ENCODE data around the gene NSUN7.

NSUN7 gene

GRCh38 chr4:40734497-40734896 lies 15.3 kb upstream of the NSUN7 start:
- DNase-seq (ENCODE audit: low read depth) = no peak

GRCh38 chr4:40736910-40737309 lies 12.8 kb upstream of the NSUN7 start:
- no peak for DNase-seq (ENCODE audit: low read depth)

GRCh38 chr4:40737879-40738278 lies 11.9 kb upstream of the NSUN7 start:
- DNase-seq (ENCODE audit: low read depth) = no peak

- DNase-seq (ENCODE audit: low read depth) = no peak
Observed at GRCh38 chr4:40739347-40739746, 10.4 kb upstream of the NSUN7 start.

GRCh38 chr4:40744218-40744617 lies 5.5 kb upstream of the NSUN7 start:
- no peak for DNase-seq (ENCODE audit: low read depth)

DNA sequence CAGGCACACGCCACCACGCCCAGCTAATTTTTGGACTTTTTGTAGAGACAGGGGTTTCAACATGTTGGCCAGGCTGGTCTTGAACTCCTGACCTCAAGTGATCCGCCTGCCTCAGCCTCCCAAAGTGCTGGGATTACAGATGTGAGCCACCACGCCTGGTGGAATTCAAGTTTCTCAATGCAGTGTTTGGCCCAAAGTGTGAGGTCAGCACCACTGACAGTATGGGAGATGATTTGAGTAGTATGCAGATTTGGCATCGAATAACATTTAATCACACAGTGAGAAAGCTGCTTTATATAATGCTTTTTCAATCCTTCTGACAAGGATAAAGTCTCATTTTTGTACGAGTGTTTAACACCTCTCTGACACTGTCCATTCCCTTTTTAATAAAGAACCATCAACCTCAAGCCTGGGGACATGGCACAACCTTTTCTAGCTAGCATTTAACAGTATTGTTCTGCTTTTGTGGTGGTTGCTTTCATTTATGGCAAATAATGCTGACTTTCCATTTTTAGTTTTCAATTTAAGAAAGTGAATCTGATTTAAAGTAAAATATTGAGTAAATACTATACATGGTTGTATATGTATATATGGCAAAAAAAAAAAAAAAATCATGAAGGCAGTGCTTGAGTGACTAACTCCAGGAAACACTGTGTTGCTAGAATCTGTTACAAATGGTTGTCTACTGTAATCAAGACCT lies 4.3 kb upstream of the NSUN7 start:
- no peak for DNase-seq (ENCODE audit: low read depth)

DNA sequence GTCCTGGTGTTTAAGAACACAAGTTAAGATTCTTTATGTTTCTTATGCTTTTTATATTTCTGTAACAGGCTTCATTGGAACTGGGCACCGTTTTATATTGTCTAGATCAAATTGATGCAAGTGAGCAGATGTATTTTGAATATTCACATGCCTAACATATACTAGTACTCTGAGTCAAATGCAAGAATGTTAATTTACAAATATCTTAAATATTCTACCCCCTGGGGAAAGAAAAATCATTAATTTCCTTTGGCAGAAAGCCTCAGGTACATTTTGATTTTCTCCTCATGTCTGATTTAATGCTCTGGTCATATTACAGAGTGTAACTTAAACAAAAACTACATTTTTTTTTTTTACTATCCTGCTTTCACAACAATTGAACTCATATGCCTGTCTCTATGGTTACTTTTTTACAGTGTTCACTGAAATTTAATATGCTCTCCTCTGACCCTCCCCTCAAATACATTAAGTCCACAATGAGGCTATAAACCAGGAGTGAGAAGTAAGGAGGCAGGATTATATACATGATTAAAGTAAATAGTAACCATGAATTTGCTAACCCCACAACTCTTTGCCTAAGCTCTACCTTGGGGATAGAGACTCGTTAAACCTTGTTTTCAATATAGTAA lies 2.4 kb upstream of the NSUN7 start:
- no peak for DNase-seq (ENCODE audit: low read depth)

GRCh38 chr4:40750461-40751258 lies 905 bp downstream of the NSUN7 start:
- no peak for DNase-seq (ENCODE audit: low read depth)

DNA sequence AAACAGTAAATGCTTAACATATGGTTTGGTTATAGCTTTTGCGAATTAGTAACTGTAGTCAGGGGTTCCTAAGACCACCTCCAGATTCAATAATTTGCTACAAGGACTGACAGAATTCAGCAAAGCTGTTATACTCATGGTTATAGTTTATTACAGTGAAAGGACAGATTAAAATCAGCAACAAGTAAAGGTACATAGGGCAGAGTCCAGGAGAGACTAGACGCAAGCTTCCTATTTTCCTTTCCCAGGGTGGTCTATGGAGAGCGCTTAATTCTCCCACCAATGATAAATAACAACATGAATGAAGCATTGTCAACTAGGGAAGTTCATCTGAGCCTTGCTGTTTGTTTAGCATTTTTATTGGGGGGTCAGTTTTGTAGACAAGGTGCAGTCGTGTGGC lies 5.9 kb downstream of the NSUN7 start:
- no peak for DNase-seq (ENCODE audit: low read depth)

- DNase-seq (ENCODE audit: low read depth) = no peak
Observed at GRCh38 chr4:40763228-40763716, 13.5 kb downstream of the NSUN7 start.

DNA sequence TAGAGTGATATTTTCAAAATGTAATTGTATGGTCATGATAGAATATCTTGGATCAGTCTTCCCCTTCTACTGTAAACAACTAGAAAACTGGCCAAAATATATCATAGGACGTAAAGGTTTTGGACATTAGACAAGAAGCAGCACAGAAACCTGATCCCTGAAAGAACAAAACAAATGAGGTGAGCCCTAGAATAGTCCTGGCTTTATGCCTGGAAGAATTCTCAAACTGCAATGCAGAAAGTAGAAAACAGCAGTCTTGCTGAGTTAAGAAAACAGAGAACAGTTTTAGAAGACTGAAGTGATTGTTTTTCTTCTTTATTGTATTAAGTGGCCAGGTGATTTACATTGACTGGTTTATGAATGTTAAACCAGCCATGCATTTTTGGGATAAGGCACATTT lies 19.5 kb downstream of the NSUN7 start:
- no peak for DNase-seq (ENCODE audit: low read depth)

- DNase-seq (ENCODE audit: low read depth) = no peak
Observed at GRCh38 chr4:40778090-40778489, 28.3 kb downstream of the NSUN7 start.

DNA sequence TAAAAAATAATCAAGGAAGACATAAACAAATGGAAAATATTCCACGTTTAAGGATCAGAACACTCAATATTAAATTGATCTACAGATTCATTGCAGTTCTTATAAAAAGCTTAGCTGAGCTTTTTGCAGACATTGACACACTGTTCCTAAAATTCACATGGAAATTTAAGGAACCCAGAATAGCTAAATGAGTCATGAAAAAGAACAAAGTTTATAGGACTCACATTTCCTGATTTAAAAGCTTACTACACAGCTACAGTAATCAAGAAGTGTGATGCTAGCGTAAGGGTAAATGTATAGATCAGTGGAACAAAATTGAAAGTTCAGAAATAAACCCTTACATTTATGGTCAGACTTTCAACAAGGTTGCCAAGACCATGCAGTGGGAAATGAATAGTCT lies 33.1 kb downstream of the NSUN7 start:
- no peak for DNase-seq (ENCODE audit: low read depth)

DNA sequence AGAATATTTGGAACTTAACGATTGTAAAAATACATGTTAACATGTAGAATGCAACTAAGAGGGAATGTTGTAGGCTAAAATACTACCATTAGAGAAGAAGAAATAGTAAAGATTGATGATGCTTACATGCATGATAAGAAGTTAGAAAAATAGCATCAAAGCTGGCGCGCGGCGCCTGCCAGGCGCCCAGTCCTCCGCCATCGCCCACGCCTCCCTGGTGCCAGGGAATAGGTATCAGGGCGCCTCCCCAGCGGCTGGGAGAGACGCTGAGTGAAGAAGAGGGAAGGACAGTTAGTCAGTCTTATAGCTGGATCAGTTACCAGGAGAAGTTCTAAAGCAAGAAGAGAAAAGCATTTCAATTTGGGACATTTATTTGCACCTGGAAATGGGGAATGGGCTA lies 36.0 kb downstream of the NSUN7 start:
- no peak for DNase-seq (ENCODE audit: low read depth)

DNA sequence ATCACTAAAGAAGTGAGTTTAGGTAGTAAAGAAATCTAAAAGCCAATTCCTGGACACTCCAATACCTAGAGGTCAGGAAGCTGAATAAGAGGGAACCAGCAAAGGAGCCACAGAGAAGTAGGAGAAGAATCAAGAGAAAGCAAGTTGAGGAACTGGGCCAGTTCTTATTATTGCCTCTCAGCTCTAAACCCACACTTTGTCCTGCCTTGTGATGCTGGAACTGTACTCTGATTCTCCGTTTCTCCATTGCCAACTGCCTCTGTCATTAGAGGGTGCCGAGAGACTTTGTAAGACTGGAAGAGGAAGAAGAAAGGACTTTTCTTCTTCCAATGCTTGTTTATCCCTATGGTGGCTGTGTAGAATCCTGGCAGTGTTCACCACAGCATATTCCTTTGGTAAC lies 38.6 kb downstream of the NSUN7 start:
- DNase-seq (ENCODE audit: low read depth) = no peak

DNA sequence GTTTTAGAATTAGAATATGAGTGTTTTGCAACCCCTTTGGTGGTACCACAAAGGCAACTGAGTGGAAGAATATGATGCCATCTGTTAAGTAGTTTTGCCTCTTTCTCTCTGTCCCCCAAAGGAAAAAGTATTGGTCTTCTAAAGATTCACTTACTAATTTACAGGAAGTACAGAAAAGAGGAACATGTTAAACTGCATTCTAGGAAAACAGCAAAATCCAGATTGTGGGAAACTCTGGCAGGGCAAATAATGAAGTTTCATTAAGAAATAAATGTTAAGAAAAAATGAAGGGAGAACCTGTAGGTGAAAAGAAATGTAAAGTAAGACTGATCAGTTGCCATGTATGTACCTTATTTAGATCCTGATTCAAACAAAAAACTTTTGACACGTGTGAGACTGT lies 39.3 kb downstream of the NSUN7 start:
- no peak for DNase-seq (ENCODE audit: low read depth)

GRCh38 chr4:40789771-40790170 lies 40.0 kb downstream of the NSUN7 start:
- no peak for DNase-seq (ENCODE audit: low read depth)

DNA sequence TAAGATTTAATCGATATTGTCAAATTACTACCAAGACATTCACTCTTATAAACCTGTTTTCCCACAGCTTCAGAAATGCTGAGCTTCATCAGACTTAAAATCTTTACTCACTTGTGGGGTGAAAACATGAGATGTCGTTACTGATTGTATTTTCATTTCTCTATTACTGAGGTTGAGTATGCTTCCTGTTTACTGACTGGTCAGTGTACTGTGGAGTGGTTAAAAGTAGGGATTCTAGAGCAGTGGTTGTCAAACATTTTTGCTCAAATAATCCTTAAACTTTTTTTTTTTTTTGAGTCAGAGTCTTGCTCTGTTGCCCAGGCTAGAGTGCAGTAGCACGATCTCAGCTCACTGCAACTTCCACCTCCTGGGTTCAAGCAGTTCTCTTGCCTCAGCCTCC lies 50.3 kb downstream of the NSUN7 start:
- no peak for DNase-seq (ENCODE audit: low read depth)

DNA sequence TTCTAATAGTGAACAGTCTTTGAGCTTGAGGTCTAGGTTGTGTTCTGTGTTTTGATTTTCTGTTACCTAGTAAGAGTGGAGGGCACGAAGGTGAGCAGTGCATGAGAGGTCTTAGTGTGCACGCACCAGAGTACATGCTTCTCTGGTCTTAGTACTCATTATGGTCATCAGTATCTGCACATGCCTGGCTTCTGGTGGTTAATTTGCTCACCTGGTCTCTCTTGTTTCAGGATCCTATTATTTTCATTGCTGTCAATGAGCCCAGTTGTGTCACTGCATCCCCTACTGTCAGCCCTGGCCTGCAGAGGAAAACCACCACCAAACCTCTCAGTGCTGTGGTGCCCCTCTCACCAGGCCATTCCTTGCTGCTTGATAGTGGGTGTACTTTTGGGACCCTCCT lies 54.8 kb downstream of the NSUN7 start:
- DNase-seq (ENCODE audit: low read depth) = no peak

DNA sequence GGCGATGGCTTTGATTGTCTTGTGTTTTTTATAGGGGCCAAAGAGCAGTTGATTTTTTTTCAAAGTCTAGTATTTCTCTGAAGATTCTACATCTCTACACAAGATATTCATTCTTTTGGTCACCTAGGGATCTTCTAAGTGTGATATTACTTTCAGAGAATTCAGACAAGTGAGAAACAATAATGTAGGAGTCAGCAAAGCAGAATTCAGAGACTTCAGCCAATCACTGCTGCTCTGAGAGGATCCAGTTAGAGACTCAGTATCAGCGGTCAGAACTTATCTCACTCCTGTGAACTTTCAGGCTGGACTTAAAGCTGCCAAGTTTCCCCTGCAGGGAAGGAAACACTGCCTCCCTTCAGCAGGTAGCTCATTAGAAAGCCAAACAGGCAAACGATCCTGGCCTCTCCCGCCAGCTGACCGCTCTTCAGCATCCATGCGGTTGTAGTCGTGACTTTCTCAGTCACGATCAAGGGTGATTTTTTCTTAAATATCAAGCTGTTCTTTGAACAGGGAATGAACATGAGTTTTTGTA lies 59.2 kb downstream of the NSUN7 start:
- DNase-seq (ENCODE audit: low read depth) = no peak

DNA sequence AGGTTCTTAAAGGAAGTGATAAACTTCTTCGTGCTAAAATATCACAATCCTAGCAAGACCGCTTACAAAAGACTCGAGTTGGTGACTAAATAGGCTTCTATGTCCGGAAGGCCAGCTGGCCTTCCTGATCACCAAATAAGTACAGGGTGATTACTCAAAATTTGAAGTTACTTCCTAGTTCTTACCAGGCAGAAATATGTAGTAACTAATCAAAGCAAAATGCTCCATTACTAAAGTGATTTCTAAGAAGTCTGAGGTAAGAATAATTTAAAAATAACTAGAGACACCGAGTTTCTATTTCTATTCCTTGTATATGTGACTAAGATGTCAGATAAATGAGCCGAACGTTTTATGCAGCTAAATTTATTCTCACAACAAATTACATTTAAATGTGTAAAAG lies 62.2 kb downstream of the NSUN7 start:
- DNase-seq (ENCODE audit: low read depth) = no peak

GRCh38 chr4:40812386-40812785 lies 62.6 kb downstream of the NSUN7 start:
- no peak for DNase-seq (ENCODE audit: low read depth)

DNA sequence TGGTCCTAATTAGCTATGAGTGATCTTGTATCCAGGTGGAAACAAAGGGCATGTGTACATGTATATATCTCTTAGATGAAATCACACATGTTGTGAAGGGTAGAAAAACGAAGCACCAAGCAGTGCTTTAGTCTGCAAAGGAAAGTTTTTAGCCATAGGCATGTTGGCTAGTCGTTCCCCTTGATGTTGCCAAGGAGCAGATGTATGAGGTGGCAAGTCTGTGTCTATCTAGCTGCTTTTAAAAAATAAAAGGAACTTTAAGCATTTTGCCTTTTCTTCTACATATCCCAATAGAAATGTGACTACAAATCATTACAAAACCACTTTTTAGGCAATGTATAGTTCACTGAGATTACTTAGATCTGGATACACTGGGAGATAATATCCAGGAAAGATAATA lies 63.1 kb downstream of the NSUN7 start:
- no peak for DNase-seq (ENCODE audit: low read depth)

All from HS-5 (cell line).